Stimulated activated CD4-positive, alpha-beta T cell treated with anti-CD3 and anti-CD28 coated beads, Interleukin-2, amount 100 ng/mL, for 48 hours (primary cell): ENCODE measurements around the gene WAPL.
A peak's percentile ranks its signal among the peaks of the same experiment; 100 is the strongest.

Source experiments
- DNase-seq, 2 donors: peaks; one replicate each; pipeline ENCODE4 v3.0.0-alpha.2; 2020

The WAPL gene

DNA sequence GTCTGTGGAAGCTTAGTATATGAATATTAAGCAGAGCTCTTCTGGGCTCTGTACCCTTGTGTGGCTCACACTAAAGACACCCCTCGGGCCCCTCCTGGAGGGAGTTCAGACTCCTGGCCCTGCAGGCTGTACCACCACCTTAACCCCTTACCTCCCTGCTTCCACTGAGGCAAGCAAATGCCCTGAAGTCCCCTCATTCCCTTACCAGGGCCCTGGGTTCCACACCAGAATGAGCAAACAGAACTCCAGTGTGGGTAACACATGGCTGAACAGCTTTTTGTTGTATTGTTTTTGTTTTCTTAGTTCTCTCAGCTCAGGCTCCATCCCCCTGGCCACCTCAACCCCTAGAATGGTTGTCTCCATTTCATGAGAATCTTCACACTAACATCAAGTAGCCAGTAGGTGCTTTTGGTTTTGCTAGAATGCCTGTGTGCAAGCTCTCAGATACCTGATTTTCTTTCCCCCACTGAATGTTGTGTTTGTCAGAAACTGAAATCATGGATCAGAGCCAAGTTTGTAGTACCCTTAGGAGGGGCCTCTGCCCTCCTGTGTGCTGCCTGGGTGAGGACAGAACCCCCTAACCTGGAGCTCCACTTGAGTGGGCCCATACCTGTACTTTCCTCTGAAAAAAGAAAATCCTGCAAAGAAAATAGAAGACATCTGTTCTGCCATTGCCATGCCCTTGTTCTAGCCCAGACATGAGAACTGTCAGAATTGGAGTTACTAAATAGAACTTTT lies 2.8 kb upstream of the WAPL start:
- no peak for DNase-seq

DNA sequence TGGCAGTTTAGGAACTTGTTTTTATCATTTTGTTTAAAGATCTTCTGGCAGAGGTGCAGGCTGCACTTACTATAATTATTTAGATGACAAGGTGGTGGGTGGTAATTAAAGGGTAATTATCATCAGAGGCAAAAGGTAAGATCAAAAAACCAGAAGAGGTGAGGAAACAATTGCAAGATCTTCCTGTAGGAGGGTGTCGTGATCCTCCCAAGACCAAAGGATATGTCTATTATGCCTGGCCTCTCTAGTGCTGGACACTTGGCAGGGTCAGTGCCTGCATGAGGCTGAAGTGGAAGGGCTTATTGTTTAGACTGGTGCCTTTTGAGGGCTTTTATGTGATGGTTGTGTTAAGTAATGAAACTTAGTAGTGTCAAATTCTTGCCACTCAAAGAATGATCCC lies 1.8 kb upstream of the WAPL start:
- no peak for DNase-seq

DNA sequence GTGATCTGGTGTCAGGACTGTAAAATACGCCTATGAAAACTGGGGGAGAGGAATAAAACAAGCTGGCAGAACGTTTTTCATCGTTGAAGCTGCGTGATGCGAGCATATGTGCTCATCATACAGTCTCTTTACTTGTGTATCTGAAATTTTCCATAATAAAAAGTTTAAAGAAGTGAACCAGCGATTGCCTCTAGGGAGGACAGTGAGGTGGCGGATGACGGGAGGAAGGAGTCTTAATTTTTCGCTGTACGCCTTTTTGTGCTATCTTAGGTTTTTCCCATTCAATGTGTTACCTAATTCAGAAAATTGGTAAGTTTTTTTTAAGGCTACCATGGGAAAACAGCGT lies 891 bp upstream of the WAPL start:
- no peak for DNase-seq

DNA sequence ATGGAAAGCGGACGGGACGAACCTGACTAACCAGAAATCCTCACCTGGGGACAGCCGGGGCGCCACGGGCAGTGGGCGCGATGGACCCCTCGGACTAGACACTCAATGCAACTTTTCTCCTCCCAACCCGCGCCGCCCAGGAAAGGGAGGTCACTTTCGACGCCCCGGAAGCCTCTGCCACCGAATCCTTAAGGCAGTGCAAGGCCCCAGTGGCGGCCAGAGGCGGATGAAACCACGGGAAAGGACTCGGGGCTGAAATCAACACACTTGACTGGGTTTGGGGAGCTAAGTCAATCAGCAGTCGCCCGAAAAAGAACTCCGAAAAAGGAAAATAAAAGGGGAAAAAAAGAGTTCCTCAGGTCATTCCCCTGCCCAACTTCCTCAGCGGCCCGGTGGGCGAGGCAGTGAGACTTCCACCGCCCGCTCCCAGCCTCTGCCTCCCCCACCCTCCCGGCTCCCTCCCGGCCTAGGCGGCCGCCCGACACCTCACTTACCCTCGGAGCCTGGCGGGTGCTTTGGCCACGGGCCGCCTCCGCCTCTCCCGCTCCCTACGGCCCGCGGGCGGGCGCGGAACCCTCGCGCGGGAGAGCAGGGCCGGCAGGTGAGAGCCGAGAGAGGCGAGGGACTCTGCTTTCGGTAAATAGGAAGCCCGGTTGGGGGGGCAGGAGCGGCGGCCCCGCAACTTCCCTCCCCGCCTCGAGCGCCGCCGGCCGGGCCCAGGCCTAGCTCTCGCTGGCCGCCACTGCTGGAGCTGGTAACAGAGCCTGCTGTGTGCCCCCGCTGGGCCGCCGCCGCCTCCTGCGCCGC lies 518 bp downstream of the WAPL start:
- DNase-seq: peak; percentile 39 to 45

DNA sequence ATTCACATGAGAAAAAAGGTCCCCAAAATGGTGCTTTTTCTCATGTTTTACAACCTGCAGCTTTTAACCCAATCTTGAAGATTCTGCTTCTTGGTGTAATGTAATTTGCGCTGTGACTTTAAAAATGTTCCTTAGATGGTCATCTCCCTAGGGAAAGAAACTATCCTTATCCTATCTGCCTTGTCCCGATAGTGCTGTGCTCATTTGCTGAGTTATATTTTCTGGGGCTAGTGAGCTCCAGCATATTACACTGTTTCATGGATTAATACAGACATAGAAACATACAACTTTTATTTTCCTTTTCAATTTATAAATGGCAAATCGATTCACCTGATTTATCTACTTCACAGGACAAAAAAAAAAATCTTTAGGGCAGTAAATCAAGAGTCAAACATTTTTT lies 2.8 kb downstream of the WAPL start:
- DNase-seq: no peak

DNA sequence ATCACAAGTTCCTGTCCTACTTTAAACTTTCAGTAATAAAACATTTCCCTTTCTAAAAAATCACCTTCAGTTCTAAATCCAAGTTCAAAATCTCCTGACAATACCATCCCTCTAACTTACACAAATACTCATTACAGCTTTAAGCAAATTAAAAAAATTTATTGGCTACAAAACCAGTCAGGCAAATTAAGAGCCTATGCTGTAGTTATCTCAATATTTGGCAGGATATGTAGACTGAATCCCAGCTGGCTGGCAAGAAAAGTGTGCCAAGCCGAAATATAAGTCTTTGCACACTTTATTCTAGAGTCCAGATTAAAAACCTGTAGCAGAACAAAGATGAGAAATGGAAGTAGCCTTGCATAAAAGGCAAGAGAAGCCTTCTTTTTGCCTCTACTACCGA lies 9.5 kb downstream of the WAPL start:
- DNase-seq: no peak

DNA sequence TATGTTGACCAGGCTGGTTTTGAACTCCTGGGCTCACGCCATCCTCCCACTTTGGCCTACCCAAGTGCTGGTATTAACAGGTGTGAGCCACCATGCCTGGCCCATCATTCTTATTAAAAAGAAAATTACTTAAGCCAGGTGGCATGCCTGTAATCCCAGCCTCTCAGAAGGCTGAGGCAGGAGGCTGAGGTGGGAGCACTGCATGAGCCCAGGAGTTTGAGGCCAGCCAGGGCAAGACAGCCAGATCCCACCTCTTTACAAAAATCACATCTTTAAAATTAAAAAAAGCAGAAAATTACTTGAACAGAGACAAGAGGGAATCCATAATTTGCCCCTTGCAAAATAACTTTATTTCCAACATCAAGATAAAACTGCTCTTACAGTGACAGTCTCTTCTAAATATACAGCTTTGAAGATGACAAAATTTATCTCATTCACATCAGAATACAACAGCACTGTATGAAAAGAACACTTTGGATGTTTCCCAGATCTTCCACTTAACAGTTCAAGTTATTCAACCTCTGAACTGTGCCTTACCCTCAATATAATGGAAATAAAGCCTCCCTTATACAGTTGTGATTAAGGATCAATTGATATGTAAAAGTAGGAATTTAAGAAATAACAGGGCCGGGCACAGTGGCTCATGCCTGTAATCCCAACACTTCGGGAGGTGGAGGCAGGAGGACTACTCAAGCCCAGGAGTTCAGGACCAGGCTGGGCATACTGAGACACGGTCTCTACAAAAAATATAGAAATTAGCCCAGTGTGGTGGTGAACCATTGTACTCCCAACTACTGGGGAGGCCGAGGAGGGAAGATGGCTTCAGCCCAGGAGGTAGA lies 10.3 kb downstream of the WAPL start:
- DNase-seq: no peak

DNA sequence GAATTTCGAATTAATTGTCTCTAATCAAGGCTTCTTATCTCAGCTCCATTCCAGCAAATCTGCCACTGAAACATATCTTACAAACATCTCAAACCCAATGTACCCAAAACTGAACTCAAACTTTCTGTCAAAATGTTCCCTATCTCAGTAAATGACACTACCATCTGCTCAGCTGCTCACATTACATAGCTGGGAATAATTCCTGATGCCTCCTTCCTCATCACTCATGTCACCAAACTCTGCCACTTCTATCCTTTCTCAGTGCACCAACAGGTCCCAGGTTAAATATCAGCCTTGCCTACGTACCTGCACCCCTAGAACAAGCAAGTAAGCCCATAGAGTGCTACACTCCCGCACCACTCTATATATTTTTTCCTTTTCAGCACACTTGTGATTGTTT lies 12.4 kb downstream of the WAPL start:
- DNase-seq: no peak

DNA sequence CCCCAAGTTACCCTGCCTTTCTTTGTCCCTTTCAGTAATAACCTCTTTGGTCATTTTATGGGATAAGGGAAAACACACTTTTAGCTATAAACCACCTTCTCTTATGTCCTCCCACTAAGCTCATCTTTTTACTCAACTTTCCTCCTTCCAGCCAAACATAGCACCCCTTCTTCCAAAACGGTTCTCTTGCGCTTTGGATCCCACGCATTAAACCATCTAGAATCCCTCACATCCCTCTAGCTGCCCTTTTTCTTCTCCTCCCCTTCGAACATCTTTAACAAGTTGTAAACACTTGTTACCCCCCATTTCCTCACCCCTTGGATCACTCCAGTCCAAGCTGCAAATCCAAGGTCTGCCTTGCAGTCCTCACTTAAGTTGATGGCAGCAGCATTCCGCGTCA lies 13.4 kb downstream of the WAPL start:
- DNase-seq: no peak

GRCh38 chr10:86506499-86506898 lies 15.1 kb downstream of the WAPL start:
- DNase-seq: no peak

GRCh38 chr10:86506062-86506461 lies 15.5 kb downstream of the WAPL start:
- DNase-seq: no peak

DNA sequence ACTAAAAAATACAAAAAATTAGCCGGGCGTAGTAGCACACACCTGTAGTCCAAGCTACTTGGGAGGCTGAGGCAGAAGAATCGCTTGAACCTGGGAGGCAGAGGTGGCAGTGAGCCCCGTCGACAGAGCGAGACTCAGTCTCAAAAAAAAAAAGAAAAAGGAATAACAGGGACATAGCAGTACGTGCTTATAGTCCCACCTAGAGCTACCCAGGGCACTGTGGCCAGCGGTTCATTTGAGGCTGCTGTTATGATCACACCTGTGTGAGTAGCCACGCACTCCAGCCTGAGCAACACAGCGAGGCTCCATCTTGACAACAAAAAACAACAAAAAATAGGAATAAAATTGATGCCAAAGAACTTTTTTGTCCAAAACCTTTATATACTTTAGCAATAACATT lies 17.1 kb downstream of the WAPL start:
- DNase-seq: no peak

DNA sequence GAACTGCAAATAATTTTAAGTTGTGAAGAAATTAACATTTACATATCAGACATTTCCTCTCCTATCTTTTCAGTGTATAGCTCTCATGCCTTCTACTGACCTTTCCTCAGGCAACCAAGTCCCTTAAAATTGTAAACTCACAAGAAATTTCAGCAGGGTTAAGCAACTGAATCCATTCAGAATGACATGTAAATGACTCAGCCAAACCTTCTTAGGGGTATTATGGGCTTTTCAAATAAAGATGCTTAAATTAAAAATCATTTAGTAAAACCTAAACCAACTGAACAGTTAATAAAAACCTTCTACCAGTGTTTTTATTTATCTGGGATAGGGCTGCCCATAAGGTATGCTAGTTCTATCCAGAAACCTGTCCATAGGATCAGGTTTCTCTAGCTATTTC lies 20.7 kb downstream of the WAPL start:
- no peak for DNase-seq

DNA sequence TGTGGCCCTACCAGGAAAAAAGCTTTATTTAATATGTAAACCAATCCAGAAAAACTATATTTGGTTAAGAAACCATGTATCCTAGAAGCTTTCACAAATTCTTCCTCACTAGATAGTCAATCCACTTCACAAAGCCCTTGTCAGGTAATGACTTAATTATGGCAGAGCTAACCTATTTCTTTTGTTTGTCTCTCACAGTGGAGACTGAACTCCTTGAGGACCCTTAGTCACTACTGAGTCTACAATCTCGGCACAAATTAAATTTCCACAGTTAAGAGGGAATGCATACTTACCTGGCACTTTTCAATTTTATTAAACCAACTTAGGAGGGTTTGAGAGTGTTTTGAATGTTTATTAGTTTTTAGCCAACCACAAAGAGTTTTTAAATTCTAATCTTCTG lies 23.0 kb downstream of the WAPL start:
- no peak for DNase-seq

GRCh38 chr10:86497621-86498020 lies 24.0 kb downstream of the WAPL start:
- no peak for DNase-seq

- no peak for DNase-seq
These were observed 31.5 kb downstream of the WAPL start for GRCh38 chr10:86489960-86490612.

- no peak for DNase-seq
These were observed 32.4 kb downstream of the WAPL start for GRCh38 chr10:86489071-86489810.

DNA sequence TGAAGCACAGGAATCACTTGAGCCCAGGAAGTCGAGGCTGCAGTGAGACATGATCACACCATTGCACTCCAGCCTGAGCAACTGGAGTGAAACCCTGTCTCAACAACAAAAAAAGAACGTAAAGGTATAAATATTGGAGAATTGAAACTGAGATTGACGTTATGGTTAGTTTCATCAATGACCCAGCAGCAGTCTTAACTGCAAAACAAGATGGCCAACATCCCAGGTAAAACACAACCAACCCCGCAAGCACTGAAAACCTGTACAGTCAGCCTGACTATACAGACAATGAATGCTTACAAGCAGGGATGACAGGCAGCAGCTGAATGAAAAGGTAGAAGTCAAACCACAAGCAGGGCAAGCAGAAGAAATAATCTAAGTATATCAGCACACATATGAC lies 34.7 kb downstream of the WAPL start:
- no peak for DNase-seq

- DNase-seq: no peak
These were observed 37.9 kb downstream of the WAPL start for GRCh38 chr10:86483664-86484063.

DNA sequence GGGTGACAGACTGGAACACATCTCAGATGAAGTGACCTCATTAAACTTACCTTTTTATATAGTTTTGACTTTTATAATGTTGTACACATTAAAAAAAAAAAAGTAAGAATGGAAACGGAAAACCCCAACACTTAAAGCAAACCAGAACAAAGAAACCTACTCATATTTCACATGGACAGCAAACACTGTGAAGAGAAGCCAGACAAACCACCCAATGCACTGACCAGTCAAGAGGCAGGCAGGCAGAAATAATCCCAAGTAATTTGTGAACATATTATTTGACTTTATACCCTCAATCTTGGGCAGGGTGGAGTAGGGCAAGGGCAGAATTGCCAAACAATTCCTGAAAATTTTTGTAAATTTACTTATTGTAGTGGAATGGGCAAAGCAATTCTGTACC lies 39.8 kb downstream of the WAPL start:
- no peak for DNase-seq

GRCh38 chr10:86480571-86480970 lies 41.0 kb downstream of the WAPL start:
- DNase-seq: no peak

GRCh38 chr10:86472061-86472460 lies 49.5 kb downstream of the WAPL start:
- no peak for DNase-seq
